PC-3 (cell line): ENCODE data around the gene COL1A2. TPM values are rescaled to one million over a fixed set of nuclear protein-coding genes. Genes with fewer than 3 reads are reported as not detected.

Experiments
- ATAC-seq: fragments of 200-7000 bp; cut with Tn5 transposase; 2 replicates; pipeline ENCODE4 v1.9.1; 2020; ENCODE audit warnings: mild to moderate bottlenecking, moderate library complexity
- Bru-seq: library from RNA; stranded (reverse); fragments of 400-500 nt; gene quantifications from one replicate; lab custom pipeline; 2021; lab: Mats Ljungman, UMichigan
- BruChase-seq, 2 experiments: library from RNA; stranded (reverse); fragments of 400-500 nt; gene quantifications; one replicate each; lab custom pipeline; 2021; lab: Mats Ljungman, UMichigan
- BruUV-seq: library from RNA; stranded (reverse); fragments of 400-500 nt; replicated peaks from 2 replicates; lab custom pipeline; 2021; lab: Mats Ljungman, UMichigan
- CTCF ChIA-PET: fragments of 300-600 bp; sonication (Branson Sonifier 250); formaldehyde crosslinking; loops from one replicate; lab custom pipeline; 2022; ENCODE audit warnings: antibody characterized with exemption; lab: Charles Lee
- POLR2A ChIA-PET: fragments of 300-600 bp; sonication (Branson Sonifier 250); formaldehyde crosslinking; loops from one replicate; lab custom pipeline; 2022; ENCODE audit warnings: antibody characterized with exemption; ENCODE audit not compliant: unreplicated experiment; lab: Charles Lee
- DNase-seq: peaks from one replicate; pipeline ENCODE4 v3.0.0-alpha.2; 2015
- H2AFZ ChIP-seq: fragments of 300-600 bp; sonication (generic); 2 replicates; pipeline ENCODE4 v1.6.0; 2016; ENCODE audit warnings: antibody characterized with exemption, low read length
- H3F3A ChIP-seq: fragments of 300-600 bp; sonication (generic); one replicate; pipeline ENCODE4 v1.6.0; 2017; ENCODE audit warnings: antibody characterized with exemption, low read length, control low read depth, mild to moderate bottlenecking; ENCODE audit not compliant: unreplicated experiment
- H3K27ac ChIP-seq: fragments of 300-600 bp; sonication (generic); 2 replicates; pipeline ENCODE4 v1.5.1; 2016; ENCODE audit warnings: mild to moderate bottlenecking, low read length
- H3K27me3 ChIP-seq: fragments of 300-600 bp; sonication (generic); 2 replicates; pipeline ENCODE4 v1.6.1; 2016; ENCODE audit warnings: low read length, mixed read lengths
- H3K36me3 ChIP-seq: fragments of 300-600 bp; sonication (generic); 2 replicates; pipeline ENCODE4 v1.6.1; 2016; ENCODE audit warnings: low read depth, mixed run types, low read length, mixed read lengths
- H3K4me1 ChIP-seq: fragments of 300-600 bp; sonication (generic); 2 replicates; pipeline ENCODE4 v1.5.1; 2016; ENCODE audit warnings: low read length; ENCODE audit not compliant: insufficient read depth
- H3K4me2 ChIP-seq: fragments of 300-600 bp; sonication (generic); 2 replicates; pipeline ENCODE4 v1.6.0; 2016; ENCODE audit warnings: low read length
- H3K4me3 ChIP-seq: fragments of 300-600 bp; sonication (generic); 2 replicates; pipeline ENCODE4 v1.5.1; 2016; ENCODE audit warnings: mild to moderate bottlenecking, low read length, mixed read lengths
- H3K79me2 ChIP-seq: fragments of 300-600 bp; sonication (generic); 2 replicates; pipeline ENCODE4 v1.6.1; 2017; ENCODE audit warnings: low read length, mixed read lengths
- H3K9ac ChIP-seq: fragments of 300-600 bp; sonication (generic); 2 replicates; pipeline ENCODE4 v1.6.0; 2016; ENCODE audit warnings: mild to moderate bottlenecking, low read length
- H3K9me2 ChIP-seq: fragments of 300-600 bp; sonication (generic); replicated peaks from 2 replicates; pipeline ENCODE4 v1.6.1; 2016; ENCODE audit warnings: mixed run types, low read length, mixed read lengths
- H3K9me3 ChIP-seq: fragments of 300-600 bp; sonication (generic); 2 replicates; pipeline ENCODE4 v1.6.1; 2016; ENCODE audit warnings: low read length, mixed read lengths
- H4K20me1 ChIP-seq: fragments of 300-600 bp; sonication (generic); 2 replicates; pipeline ENCODE4 v1.6.1; 2016; ENCODE audit warnings: low read length, mixed read lengths
- EZH2 ChIP-seq: fragments of 300-600 bp; sonication (generic); IDR thresholded peaks from one replicate; pipeline ENCODE4 v1.6.1; 2017; ENCODE audit warnings: antibody characterized with exemption, mild to moderate bottlenecking, low read length; ENCODE audit not compliant: unreplicated experiment
- EZH2phosphoT487 ChIP-seq: fragments of 300-600 bp; sonication (generic); IDR thresholded peaks from 2 replicates; pipeline ENCODE4 v1.6.1; 2018; ENCODE audit warnings: mild to moderate bottlenecking, antibody characterized with exemption, low read length, borderline replicate concordance
- intact Hi-C: fragments of 100-400 bp; cut with micrococcal nuclease; formaldehyde crosslinking; loops from 2 replicates; pipeline ENCODE4 v1.9.0; 2023
- long read RNA-seq: library from polyadenylated mRNA; unstranded; transcript quantifications from one replicate; pipeline ENCODE4 v2.0.0, GENCODE V29; 2021; ENCODE audit not compliant: unreplicated experiment
- total RNA-seq: library from RNA; depleted of rRNA; stranded (reverse); fragments of >200 nt; gene quantifications from 2 replicates; pipeline ENCODE4 v1.2.3, GENCODE V29; 2014; rRNA removed
- TF ChIP-seq, protein P1 (sequence below): fragments of 300-600 bp; sonication (generic); conservative IDR thresholded peaks from 2 replicates; pipeline ENCODE4 v1.5.1; 2017; ENCODE audit warnings: antibody characterized with exemption, low read depth, mild to moderate bottlenecking, low read length

The COL1A2 gene
- not detected in 2 replicates for total RNA-seq
- percentile 12 among the genes with signal in this experiment for Bru-seq, nascent RNA
- percentile 12 among the genes with signal in this experiment for BruChase-seq, experiment 1, labeled RNA remaining after a 6-hour chase
- BruChase-seq, experiment 2, labeled RNA remaining after a 2-hour chase: not detected
- long read RNA-seq: 0 reads

DNA sequence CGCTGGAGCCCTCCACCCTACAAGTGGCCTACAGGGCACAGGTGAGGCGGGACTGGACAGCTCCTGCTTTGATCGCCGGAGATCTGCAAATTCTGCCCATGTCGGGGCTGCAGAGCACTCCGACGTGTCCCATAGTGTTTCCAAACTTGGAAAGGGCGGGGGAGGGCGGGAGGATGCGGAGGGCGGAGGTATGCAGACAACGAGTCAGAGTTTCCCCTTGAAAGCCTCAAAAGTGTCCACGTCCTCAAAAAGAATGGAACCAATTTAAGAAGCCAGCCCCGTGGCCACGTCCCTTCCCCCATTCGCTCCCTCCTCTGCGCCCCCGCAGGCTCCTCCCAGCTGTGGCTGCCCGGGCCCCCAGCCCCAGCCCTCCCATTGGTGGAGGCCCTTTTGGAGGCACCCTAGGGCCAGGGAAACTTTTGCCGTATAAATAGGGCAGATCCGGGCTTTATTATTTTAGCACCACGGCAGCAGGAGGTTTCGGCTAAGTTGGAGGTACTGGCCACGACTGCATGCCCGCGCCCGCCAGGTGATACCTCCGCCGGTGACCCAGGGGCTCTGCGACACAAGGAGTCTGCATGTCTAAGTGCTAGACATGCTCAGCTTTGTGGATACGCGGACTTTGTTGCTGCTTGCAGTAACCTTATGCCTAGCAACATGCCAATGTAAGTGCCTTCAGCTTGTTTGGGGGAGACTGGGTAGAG lies at the start of gene COL1A2:
TSS of gene COL1A2 (plus strand) at position 459 of the 704 bp plus-strand sequence. CDS start at position 596, 137 bp downstream.
- Histone ChIP-seq H3K9me3 (no peaks in the 10 kb centered on the region), H3K27me3 (no peaks in the 10 kb centered on the region), H3F3A (no peaks in the 10 kb centered on the region), H4K20me1 (no peaks in the 10 kb centered on the region), H3K4me3 (no peak within 1 kb of the TSS), H3K4me2 (no peak within 1 kb of the TSS), H3K4me1 (no peaks in the 10 kb centered on the region), H3K27ac (no peak within 1 kb of the TSS), H3K79me2 (no peaks in the 10 kb centered on the region), H3K9me2 (no peaks in the 10 kb centered on the region), H2AFZ (peak within 1 kb of the TSS; percentile 46), H3K36me3 (no peaks in the 10 kb centered on the region), H3K9ac (no peak within 1 kb of the TSS)
- BruUV-seq: no TSS peak
- POLR2A ChIA-PET: no interaction called here
- CTCF ChIA-PET: interaction anchor here (0.5 to 2.2 kb wide), 6 partner anchors 94 to 834 kb away, joined by 3 to 38 read pairs (median 4); no protein-coding TSS in a partner anchor
- DNase-seq (peak; percentile 7), ATAC-seq (no peak)
- intact Hi-C loops: loop anchor here (1.0 to 5.0 kb wide), 3 partner anchors 98 to 307 kb away; no protein-coding TSS in a partner anchor
- TF ChIP-seq EZH2 (no peak), EZH2phosphoT487 (no peak)
- TF ChIP-seq, protein P1, sequence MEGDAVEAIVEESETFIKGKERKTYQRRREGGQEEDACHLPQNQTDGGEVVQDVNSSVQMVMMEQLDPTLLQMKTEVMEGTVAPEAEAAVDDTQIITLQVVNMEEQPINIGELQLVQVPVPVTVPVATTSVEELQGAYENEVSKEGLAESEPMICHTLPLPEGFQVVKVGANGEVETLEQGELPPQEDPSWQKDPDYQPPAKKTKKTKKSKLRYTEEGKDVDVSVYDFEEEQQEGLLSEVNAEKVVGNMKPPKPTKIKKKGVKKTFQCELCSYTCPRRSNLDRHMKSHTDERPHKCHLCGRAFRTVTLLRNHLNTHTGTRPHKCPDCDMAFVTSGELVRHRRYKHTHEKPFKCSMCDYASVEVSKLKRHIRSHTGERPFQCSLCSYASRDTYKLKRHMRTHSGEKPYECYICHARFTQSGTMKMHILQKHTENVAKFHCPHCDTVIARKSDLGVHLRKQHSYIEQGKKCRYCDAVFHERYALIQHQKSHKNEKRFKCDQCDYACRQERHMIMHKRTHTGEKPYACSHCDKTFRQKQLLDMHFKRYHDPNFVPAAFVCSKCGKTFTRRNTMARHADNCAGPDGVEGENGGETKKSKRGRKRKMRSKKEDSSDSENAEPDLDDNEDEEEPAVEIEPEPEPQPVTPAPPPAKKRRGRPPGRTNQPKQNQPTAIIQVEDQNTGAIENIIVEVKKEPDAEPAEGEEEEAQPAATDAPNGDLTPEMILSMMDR: no peak

- POLR2A ChIA-PET: no interaction called here
- ATAC-seq: no peak
These were observed 48.8 kb upstream of the COL1A2 start for GRCh38 chr7:94345907-94346306.

More at GRCh38 chr7:94345907-94346306, 48.8 kb upstream of the COL1A2 start:
- Histone ChIP-seq H3K27ac (no peak overlapping the region), H3K36me3 (no peaks in the 10 kb centered on the region), H3K4me3 (no peak overlapping the region), H3K9ac (no peak overlapping the region), H3K79me2 (no peaks in the 10 kb centered on the region), H3K27me3 (no peaks in the 10 kb centered on the region), H3F3A (no peaks in the 10 kb centered on the region), H3K9me2 (no peaks in the 10 kb centered on the region), H3K4me1 (0 out of 2 replicates have a peak, but pooled peaks cover 4% of the 10 kb centered on the region), H3K4me2 (no peak overlapping the region), H2AFZ (no peak overlapping the region), H4K20me1 (no peaks in the 10 kb centered on the region), H3K9me3 (no peaks in the 10 kb centered on the region)
- TF ChIP-seq, protein P1: no peak
- TF ChIP-seq EZH2phosphoT487 (no peak), EZH2 (no peak)
- BruUV-seq: no TSS peak
- intact Hi-C loops: no loop called here
- DNase-seq: no peak
- CTCF ChIA-PET: no interaction called here
